Lower leg skin (tissue), 3 donors: ENCODE data around the gene UBA6.

Experiments used
- CTCF ChIP-seq, 3 donors: fragments of 450-650 bp; IDR thresholded peaks; one replicate each; pipeline ENCODE4 v1.5.1; 2016; ENCODE audit warnings: antibody characterized with exemption in 3 of 3, mild to moderate bottlenecking in 3 of 3, moderate library complexity in 2 of 3
- POLR2A ChIP-seq, 2 donors: fragments of 450-650 bp; IDR thresholded peaks; one replicate each; pipeline ENCODE4 v1.6.1; 2016 to 2017; ENCODE audit warnings: antibody characterized with exemption in 2 of 2, mild to moderate bottlenecking in 1 of 2, moderate library complexity in 1 of 2

- TF ChIP-seq CTCF (IDR thresholded peaks at IDR 0.05) (no peak), POLR2A (IDR thresholded peaks at IDR 0.05) (no peak)
These were observed 119.6 kb downstream of the UBA6 start for GRCh38 chr4:67581208-67581857.
